GM19397 (cell line): ENCODE data around the gene UBXN1.

Source experiments
- ATAC-seq: cut with Tn5 transposase; IDR thresholded peaks from one replicate; pipeline ENCODE4 v1.9.1; 2021; ENCODE audit warnings: mild to moderate bottlenecking, moderate library complexity; ENCODE audit not compliant: unreplicated experiment

The UBXN1 gene, protein sequence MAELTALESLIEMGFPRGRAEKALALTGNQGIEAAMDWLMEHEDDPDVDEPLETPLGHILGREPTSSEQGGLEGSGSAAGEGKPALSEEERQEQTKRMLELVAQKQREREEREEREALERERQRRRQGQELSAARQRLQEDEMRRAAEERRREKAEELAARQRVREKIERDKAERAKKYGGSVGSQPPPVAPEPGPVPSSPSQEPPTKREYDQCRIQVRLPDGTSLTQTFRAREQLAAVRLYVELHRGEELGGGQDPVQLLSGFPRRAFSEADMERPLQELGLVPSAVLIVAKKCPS

DNA sequence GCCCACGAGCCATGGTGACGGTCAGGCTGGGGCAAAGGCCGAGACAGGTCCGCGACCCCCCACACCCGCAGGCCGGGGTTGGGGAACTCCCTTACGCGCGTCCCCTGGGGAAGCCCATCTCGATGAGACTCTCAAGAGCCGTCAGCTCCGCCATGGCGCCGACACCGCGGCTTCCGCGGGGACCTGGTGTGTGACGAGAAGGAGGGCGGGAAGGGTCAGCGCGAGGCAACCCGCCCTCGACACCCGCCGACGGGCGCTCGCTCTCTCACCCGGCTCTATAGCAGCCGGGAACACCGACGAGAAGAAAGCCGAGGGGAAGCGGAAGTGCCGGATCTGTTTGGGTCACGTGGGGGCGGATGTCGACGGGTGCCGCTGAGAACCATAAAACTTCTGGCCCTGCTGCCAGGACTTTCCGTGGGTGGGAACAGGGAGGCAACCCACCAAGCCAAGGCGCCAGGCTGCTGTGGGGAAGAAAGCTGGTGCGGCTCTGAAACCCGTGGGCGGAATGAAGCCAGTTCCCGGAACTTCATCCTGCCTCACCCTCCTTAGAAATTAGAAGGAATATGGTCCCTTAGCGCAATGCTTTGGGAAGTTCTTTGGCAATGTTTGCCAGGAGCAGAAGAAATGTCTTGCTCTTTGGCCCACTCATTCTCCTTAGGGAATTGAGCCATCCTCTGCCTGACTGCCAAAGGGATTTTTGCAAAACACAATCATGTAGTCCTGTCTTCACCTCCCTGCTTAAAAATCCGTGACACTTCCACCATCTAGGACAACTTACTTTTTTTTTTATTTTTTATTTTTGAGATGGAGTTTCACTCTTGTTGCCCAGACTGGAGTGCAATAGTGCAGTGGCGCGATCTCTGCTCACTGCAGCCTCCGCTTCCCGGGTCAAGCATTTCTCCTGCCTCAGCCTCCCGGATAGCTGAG lies at the start of gene UBXN1:
UBXN1 (minus strand) TSS at position 304 of the 927 bp plus-strand sequence; CDS start at position 154, 150 bp downstream.
- peak; percentile 70 for ATAC-seq

DNA sequence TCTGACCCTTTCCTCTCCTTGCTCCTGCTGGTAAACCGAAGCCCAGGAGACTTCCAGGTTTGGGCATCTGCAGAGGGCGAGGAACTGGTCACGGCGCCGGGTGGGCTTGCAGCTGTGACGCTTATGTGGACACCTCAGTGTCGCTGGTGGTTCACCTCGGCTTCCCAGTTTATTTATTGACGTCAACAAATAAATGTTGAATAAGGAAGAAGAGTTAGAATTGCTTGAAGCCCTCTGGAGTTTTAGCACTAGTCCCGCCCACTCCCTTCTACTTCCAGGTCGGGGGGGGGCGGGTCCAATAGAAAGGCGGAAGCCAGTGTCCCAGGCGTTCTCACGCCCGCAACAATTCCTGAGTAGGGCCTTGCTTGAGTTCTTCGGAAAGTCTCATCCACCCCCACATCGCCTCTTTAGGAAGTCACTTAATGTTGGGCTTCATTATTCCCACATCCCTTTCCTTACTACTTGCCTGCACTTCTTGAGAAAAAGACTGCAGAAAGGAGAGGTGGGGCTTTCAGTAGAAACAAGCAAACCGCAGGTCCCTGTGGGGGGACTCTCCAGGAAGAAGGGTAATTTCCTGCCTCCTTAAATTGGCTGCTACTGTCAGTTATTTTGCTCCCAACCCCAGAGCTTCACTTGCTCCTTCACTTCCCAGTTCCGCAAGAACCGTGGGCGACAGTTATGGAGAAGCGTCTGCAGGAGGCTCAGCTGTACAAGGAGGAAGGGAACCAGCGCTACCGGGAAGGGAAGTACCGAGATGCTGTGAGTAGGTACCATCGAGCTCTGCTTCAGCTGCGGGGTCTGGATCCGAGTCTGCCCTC lies 49.5 kb upstream of the UBXN1 start, which contains the start of gene TTC9C:
TTC9C (plus strand) TSS at position 316 of the 818 bp plus-strand sequence; CDS start at position 679, 363 bp downstream.
- peak; percentile 11 for ATAC-seq

DNA sequence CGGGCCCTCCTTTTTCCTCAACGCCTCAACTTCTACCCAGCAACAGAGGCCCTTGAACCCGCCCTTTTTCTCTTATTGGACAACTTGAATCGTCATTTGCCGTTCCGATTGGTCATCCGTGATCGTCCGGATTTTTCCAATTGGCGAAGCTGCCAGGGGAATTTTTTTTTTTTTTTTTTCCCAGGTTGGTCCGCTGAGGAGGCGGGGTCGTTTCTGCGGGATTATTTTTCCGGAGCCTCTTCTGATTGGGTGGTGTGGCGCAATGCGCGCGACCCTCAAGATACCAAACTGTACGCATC lies 48.9 kb upstream of the UBXN1 start:
- ATAC-seq, result peak; percentile 41

DNA sequence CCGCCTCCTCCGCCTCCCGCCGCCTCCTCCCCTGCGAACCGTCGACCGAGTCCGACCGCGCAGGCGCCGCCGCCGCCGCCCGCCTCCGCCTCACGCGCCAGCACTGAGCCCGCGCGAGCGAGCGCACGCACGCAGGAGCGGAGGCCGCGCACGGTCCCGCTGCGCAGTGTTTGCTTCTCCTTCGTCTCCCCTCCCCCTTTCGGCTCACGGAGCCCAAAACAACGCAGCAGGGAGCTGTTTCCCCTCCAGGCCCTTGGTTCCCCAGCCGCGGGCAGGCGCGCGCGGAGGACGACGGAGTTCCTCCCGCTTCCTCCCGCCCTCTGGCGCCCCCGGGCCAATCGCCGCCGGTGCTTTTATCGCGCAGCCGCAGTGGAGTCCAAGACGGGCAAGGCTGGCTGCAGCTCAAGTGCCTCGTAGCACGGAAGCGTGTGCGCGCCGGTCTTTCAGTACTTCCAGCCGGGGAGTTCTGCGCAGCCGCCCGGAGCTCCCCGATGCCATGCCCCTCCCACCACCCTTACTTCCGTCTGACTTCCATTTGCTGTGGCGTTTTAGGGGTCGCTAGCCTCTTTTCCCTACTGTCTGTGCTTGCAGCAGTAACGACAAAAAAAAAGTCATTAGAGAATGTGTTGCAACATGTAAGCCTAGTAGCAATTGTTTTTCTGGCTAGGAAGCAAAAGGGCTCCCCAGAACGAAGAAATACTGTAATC lies 48.4 kb upstream of the UBXN1 start, which contains the start of gene HNRNPUL2:
HNRNPUL2 (minus strand) TSS at position 293 of the 707 bp plus-strand sequence. CDS start 301 bp downstream, outside the sequence.
- ATAC-seq, result peak; percentile 75

DNA sequence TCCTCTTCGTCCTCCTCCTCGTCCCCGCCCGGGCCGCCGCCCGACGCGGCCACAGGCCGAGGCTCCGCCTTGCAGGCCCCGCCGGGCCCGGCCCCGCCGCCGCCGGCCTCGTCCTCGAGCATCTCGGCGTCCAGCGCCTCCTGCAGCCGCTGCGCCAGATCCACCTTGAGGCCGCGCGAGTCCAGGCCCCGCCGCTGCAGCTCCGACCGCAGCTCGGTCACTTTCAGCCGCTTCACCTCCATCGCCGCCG lies 48.0 kb upstream of the UBXN1 start:
- no peak for ATAC-seq

DNA sequence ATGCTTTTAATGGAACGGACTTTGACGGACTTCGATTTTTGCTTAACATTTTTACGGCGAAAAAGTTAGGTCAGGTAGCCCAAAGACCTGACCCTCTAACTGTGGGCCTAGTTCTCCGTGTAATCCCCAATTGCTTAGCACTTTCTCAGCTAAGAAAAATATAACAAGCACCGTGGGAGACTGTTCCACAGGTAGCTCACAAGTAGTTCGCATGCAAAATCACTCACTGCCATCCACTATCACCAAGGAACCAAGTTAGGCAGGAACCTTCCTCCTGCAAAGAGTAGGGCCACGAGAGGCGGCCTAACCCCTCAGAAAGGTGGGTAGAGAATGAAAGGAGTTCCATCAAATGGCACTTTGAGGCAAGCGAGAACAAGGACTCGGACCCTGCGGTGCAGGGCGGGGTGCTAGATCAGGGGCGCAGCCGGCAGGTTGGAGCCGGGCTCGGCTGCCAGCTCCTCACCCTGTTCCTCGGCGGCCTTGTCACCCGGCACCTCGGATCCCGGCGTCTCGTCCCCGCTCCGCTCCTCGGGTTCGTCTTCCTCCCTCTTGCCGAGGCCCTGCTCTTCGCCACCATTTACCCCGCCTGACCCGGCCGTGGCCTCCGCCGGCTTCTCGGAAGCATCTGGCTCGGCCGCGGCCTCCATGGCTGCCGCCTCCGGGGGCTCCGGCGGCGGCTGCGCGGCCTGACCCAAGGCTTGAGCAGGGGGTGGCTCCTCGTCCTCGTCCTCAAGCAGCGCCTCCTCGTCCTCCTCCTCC lies 47.5 kb upstream of the UBXN1 start:
- ATAC-seq, result peak; percentile 1

DNA sequence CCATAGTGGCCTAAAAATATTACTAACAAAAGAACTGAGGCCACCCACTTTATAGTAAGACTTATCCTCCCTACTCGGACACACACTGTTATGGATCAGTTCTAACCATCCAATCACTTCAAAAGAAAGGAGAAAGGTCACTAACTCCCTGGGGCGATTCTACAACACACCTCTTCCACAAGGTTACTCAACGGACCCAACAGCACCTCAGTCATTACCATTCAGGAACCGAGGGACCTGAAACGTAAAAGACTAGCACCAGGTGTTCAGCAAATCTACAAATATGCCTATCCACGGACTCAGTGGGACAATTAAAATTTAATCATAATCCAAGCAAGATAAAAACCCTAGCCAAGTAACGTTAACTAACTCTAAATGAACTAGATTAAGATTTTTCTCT lies 46.8 kb upstream of the UBXN1 start:
- no peak for ATAC-seq

DNA sequence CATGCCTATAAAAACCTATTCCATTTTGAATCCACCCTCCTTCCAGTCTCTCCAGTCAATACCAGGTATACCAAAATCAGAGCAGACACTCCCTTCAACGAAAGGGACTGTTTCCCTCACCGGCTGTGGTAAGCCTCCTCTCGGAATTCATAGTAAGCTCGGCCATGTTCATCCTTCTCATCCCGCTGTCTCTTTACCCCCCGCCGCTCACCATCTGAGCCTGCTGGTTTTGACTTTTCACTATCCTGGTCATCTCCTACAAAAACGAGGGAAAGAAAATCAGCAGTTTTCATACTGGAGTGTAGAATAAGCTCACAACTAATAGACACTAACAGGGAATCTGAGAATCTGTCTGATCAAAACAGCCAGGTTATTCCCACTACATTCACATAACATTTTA lies 45.3 kb upstream of the UBXN1 start:
- ATAC-seq, result no peak

DNA sequence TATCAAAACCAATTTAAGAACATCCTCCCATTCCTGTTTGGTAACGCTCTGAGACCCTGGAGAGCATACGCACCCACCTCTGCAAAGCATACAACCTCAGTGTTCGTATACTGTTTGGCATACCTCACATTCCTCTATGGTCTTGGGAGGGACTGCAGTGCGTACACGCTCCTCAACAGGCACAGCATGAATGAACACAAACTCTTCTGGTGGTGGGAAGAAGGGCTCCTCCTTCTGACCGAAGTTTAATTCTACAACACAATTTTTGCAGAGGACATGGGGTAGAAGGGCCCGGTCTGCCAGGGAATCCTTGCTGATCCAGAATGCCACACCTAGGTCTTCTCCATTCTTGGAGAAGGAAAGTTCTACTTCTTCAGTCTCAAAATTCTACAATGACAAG lies 43.1 kb upstream of the UBXN1 start:
- no peak for ATAC-seq

DNA sequence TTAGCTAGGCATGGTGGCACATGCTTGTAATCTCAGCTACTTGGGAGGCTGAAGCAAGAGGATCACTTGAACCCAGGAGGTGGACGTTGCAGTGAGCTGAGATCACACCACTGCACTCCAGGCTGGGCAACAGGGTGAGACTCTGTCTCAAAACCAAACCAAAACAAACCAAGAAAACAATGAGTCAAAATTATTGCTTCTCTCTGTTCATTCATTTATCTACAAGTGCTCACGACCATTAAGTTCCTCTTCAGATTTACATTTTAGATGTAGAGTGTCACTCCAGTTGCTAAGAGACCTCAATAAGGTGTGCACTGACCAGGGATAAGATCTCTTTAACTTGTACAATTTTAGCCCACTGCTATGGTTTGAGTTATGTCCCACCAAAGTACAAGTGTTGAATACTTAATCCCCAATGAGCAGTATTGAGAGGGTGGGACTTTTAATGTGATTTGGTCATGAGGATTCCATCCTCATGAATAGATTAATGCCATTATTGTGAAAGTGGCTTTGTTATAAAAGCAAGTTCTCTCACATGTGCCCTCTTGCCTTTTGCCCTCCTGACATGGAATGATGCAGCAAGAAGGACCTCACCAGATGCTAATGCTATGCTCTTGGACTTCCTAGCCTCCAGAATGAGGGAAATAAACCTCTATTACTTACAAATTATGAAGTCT lies 40.6 kb upstream of the UBXN1 start:
- no peak for ATAC-seq

DNA sequence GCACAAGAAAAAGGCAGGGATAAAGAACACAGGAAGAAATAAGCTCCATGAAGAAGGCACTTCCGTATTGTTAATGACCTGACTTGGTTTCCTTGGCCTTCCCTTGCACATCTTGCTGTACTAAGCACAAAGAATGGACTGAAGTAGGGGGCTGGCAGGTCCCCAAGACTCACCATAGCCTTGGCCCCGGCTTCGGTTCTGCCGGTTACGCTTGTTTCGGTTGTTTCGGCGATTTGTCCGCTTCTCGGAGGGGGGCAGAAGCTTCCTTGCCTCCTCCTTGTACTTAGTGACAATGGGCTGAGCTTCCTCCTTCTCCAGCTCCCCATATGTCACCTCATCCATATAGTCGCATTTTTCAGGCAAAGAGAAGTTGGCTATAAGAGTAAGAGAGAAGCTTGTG lies 37.9 kb upstream of the UBXN1 start:
- ATAC-seq, result no peak

DNA sequence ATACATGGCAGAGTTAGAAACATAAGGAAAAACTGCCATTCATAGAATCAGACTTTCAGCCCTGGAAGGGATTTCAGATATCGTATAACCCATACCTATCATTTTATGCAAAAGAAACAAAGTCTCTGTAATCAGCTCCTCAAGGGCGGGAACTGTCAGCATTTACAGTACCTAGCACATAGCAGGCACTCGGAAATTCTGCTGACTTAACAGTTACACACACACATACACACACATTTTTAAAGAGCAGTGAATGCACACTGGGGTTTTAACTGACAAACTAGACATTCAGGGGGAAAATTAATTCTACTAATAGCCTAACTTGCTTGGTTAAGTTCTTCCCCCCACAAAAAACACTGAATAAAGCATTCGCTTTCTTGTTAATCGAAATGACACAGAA lies 37.3 kb upstream of the UBXN1 start:
- no peak for ATAC-seq

DNA sequence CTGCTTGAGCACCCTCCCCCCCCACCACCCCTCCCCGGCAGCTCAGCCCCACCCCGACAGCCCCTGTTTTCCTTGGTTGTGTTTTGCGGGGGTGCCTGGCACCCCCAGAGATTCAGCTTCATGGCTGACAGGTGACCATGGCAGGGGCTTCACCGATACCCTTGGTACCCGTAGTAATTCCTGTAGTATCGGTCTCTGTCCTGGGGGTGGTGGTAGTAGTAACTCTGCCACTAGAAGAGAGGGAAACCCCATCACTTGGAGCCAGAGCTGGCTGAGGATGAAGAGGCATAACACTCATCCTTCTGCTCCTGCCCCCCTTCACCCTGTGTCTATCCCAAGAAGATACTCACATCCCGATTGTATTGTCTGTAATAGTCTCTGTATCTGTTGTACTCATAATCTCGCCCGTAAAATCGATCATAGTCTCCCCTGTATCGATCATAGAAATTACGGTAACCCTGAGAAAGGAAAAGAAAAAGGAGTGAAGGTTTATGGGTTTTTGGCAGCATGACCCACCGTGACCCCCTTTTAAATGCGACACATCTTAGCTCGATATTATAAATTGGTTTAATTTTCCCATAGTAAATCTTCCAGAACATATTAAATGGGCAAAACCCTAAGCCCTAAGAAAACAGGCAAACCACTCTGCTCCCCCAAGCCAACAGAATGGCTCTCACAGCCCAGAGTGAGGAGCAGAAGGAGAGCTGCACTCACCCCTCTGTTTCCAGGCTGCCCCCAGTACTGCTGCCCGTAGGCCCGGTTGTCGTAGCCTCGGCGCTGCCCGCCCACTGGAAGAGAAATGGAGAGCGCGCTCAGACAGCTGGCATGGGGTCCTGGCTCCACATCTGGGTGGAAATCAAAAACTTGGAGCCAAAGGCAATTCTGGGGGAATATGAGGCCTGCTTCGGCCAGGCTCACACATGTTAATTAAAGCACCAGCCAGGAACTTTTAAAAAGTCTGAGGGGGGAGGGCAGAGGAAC lies 36.6 kb upstream of the UBXN1 start:
- ATAC-seq, result no peak

DNA sequence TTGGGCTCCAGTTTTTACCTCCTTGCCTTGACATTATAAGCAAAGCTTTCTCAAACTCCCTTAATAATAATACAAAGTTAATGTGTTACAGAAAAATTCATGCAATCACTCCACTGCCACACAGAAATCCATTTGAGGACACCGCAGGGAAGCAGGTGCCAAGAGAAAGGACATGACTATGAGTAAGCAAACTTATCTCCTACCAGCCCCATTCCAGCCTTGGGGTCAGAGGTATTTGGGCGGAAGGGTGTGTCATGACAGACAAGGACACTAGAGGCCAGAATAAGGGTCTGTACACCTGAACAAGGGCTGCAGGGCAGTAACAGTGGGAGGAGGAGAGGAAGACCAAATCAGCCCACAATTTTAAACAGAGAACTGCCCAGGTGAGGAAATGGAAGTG lies 34.5 kb upstream of the UBXN1 start:
- ATAC-seq, result no peak

DNA sequence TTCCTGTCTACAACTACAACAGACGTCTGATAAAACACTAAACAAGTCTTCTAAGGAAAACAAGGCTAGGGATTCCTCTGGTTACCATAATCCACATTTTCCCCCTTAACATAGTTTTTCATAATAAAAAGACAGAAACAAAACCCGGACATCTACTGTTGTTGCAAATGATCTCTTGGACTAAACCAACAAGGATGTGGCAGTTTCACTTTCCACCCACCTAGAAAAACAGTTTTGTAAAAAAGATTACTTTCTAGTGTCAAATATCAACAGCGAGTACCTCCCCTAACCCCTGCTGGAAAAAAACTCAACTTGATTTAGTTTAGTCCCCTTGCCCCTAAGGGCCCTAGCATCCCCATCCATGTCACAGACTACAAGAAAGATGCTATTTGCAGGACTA lies 34.0 kb upstream of the UBXN1 start:
- no peak for ATAC-seq

DNA sequence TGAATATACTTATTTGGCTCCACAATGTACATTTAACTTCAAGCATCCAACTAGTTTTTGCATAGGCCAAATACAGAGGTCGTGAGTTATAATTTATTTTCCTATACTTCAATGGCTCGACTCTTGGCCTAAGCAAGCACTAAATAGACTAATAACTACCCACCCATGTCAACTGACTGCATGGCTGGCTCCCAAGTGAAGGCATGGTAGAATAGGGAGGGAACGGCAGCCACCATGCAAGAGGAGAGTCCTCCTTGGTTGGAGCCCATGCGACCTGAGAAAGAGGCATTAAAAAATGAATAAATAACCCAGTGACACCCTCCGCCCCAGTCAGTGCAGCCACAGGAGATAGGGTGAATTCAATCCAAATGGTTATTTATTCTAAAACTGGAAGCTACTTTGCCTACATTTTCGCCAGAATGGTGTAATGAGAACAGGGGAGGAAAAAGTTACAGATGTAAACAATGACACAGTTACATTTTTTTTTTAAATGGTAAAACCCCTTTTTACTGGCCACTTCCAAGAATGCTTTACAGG lies 33.5 kb upstream of the UBXN1 start:
- ATAC-seq, result no peak

DNA sequence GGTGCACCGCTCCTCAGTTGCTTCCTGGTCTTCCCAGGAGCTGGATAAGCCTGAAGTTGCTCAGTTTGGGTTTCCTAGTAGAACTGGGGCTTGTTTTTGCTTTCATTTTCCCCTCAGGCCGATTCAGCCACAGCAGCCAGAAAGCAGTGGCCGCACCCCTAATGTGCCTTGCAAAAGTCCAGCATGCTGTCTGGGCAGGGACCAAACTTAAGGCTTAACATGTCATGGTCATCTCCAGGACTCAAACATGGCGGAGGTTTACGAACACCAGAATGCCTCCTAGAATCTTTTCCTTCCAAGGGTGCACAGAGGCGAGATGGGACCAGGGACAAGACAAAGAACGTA lies 31.1 kb upstream of the UBXN1 start:
- no peak for ATAC-seq
